Measurements from ENCODE around the gene F13B. TPM values are rescaled to one million over a fixed set of nuclear protein-coding genes. Genes with fewer than 3 reads are reported as not detected.

F13B gene
- total RNA-seq, 2 experiments from 2014 or later, result not detected

- H3K4me1 ChIP-seq (ENCODE audit: insufficient read depth, low read length, poor library complexity, severe bottlenecking), result no peaks in the 10 kb centered on the region
- no peaks in the 10 kb centered on the region for H4K20me1 ChIP-seq (ENCODE audit: insufficient read depth, low read length)
- intact Hi-C loops (cut with micrococcal nuclease; ENCODE audit: unreplicated experiment), result no loop called here
- H3K4me3 ChIP-seq (ENCODE audit: low read depth, low read length, poor library complexity, severe bottlenecking), result no peak overlapping the region
- CTCF ChIA-PET (ENCODE audit: unreplicated experiment), result no interaction called here
- H3K27ac ChIP-seq (ENCODE audit: low read depth, low read length, poor library complexity, severe bottlenecking), result no peak overlapping the region
- DNase-seq (ENCODE audit: low spot score), result no peak
- no TSS peak for BruUV-seq (replicated peaks)
- H3K4me2 ChIP-seq (ENCODE audit: low read length), result no peak overlapping the region
- H3K9me3 ChIP-seq (ENCODE audit: low read length), result 0 out of 2 replicates have a peak, but pooled peaks cover 8% of the 10 kb centered on the region
- no peaks in the 10 kb centered on the region for H3K79me2 ChIP-seq (ENCODE audit: insufficient read depth, low read depth, low read length)
- H3K9me2 ChIP-seq (ENCODE audit: insufficient read depth, low read length), result no peaks in the 10 kb centered on the region
- POLR2A ChIA-PET, result interaction anchor here (1.4 kb wide), 1 partner anchor 9 kb away, joined by 3 read pairs; no protein-coding TSS in a partner anchor
- no peak overlapping the region for H2AFZ ChIP-seq (ENCODE audit: low read length)
- TF ChIP-seq CTCF (conservative IDR thresholded peaks at IDR 0.05; ENCODE audit: low read length) (no peak), EZH2phosphoT487 (IDR thresholded peaks at IDR 0.05; ENCODE audit: borderline replicate concordance, low read depth, low read length) (no peak)
- no peaks in the 10 kb centered on the region for H3K36me3 ChIP-seq (ENCODE audit: insufficient read depth, low read length)
Measured at GRCh38 chr1:197013234-197013633, 53.8 kb downstream of the F13B start.

- 0 out of 2 replicates have a peak, but pooled peaks cover 8% of the 10 kb centered on the region for H3K9me3 ChIP-seq (ENCODE audit: low read length)
- TF ChIP-seq EZH2phosphoT487 (IDR thresholded peaks at IDR 0.05; ENCODE audit: borderline replicate concordance, low read depth, low read length) (no peak), CTCF (conservative IDR thresholded peaks at IDR 0.05; ENCODE audit: low read length) (no peak)
- POLR2A ChIA-PET, result no interaction called here
- no peaks in the 10 kb centered on the region for H3K79me2 ChIP-seq (ENCODE audit: insufficient read depth, low read depth, low read length)
- H3K4me3 ChIP-seq (ENCODE audit: low read depth, low read length, poor library complexity, severe bottlenecking), result no peak overlapping the region
- DNase-seq (ENCODE audit: low spot score), result no peak
- H3K4me2 ChIP-seq (ENCODE audit: low read length), result no peak overlapping the region
- no peaks in the 10 kb centered on the region for H3K9me2 ChIP-seq (ENCODE audit: insufficient read depth, low read length)
- no peak overlapping the region for H3K27ac ChIP-seq (ENCODE audit: low read depth, low read length, poor library complexity, severe bottlenecking)
- H4K20me1 ChIP-seq (ENCODE audit: insufficient read depth, low read length), result no peaks in the 10 kb centered on the region
- CTCF ChIA-PET (ENCODE audit: unreplicated experiment), result no interaction called here
- no peaks in the 10 kb centered on the region for H3K36me3 ChIP-seq (ENCODE audit: insufficient read depth, low read length)
- BruUV-seq (replicated peaks), result no TSS peak
- H2AFZ ChIP-seq (ENCODE audit: low read length), result no peak overlapping the region
- H3K4me1 ChIP-seq (ENCODE audit: insufficient read depth, low read length, poor library complexity, severe bottlenecking), result no peaks in the 10 kb centered on the region
- intact Hi-C loops (cut with micrococcal nuclease; ENCODE audit: unreplicated experiment), result no loop called here
Measured at GRCh38 chr1:197011614-197012013, 55.4 kb downstream of the F13B start.

- TF ChIP-seq EZH2phosphoT487 (IDR thresholded peaks at IDR 0.05; ENCODE audit: borderline replicate concordance, low read depth, low read length), result no peak
Measured at GRCh38 chr1:197008861-197009260, 58.2 kb downstream of the F13B start.

More at GRCh38 chr1:197008861-197009260, 58.2 kb downstream of the F13B start:
- intact Hi-C loops (cut with micrococcal nuclease; ENCODE audit: unreplicated experiment), result no loop called here
- no peaks in the 10 kb centered on the region for H3K9me2 ChIP-seq (ENCODE audit: insufficient read depth, low read length)
- BruUV-seq (replicated peaks), result no TSS peak
- DNase-seq (ENCODE audit: low spot score), result no peak
- no peaks in the 10 kb centered on the region for H3K36me3 ChIP-seq (ENCODE audit: insufficient read depth, low read length)
- H3K4me2 ChIP-seq (ENCODE audit: low read length), result no peak overlapping the region
- H3K4me1 ChIP-seq (ENCODE audit: insufficient read depth, low read length, poor library complexity, severe bottlenecking), result no peaks in the 10 kb centered on the region
- H3K4me3 ChIP-seq (ENCODE audit: low read depth, low read length, poor library complexity, severe bottlenecking), result no peak overlapping the region
- no peaks in the 10 kb centered on the region for H4K20me1 ChIP-seq (ENCODE audit: insufficient read depth, low read length)
- ChIA-PET POLR2A (interaction anchor here (0.5 to 0.6 kb wide), 3 partner anchors 23 to 345 kb away, joined by 3 read pairs; no protein-coding TSS in a partner anchor), CTCF (ENCODE audit: unreplicated experiment) (no interaction called here)
- H2AFZ ChIP-seq (ENCODE audit: low read length), result no peak overlapping the region
- H3K79me2 ChIP-seq (ENCODE audit: insufficient read depth, low read depth, low read length), result no peaks in the 10 kb centered on the region
- H3K9me3 ChIP-seq (ENCODE audit: low read length), result 0 out of 2 replicates have a peak, but pooled peaks cover 8% of the 10 kb centered on the region
- H3K27ac ChIP-seq (ENCODE audit: low read depth, low read length, poor library complexity, severe bottlenecking), result no peak overlapping the region

All from OCI-LY7 (cell line).